8988T (cell line): ENCODE results near the gene SEC22A.

Experiments used
- DNase-seq: peaks from one replicate; pipeline ENCODE4 v3.0.0; 2011

SEC22A gene

DNA sequence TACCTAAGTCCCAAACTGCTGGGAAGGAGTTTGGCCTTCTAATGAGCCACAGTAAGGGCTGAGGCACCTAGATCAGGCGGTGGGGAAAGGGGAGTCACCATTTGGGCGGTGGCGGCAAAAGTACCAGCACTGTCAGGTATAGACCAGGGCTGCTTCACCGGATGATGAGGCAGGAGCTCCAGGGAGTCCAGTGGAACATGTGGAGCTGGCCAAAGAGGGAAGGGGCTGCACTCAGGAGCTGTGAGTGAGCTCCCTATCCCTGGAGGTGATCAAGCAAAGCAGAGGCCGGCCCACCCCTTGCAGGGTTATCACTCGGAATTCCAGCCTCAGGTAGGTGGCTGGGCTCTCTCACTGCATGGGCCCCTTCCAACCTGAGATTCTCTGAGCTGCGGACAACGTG lies 108.4 kb downstream of the SEC22A start:
- no peak for DNase-seq

DNA sequence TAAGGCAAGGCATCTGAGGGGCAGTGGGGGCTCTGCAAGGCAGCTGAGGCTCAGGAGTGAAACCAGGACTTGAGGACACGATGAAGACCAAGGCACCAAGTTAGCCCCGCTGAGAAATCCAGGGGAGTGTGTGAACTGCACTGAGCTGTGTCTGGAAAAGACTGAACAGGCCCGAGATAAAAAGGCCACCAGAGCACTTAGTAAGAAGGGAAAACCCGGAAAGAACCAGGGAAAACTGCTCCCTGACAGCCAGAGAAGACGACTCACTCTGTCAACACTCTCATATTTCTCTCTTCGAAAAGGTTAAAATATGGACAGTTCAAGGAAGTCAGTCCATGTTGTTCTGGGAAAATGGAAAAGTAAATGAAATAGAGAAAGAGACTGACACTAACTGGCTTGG lies 109.0 kb downstream of the SEC22A start:
- DNase-seq = no peak

GRCh38 chr3:123311201-123311600 lies 109.5 kb downstream of the SEC22A start:
- DNase-seq = no peak

- DNase-seq = no peak
Measured at GRCh38 chr3:123312331-123313265, 110.9 kb downstream of the SEC22A start.

DNA sequence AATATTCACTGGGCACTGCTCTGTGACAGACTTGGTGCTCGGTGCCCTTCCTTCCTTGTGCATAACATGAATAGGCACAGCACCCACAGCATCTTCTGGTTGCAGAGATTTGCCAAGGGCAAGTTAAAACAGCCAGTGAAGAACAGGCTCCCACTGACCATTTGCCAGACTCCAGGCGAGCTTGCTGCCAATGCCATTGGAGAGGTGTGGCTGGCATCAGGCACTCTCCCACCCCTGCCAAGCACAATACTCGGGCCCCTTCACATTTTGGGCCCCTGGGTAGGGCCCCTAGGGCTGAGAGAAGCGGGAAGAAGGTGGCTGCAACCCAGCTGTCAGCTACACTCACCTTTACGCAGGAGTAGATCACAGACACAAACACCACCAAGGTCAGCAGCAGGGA lies 112.1 kb downstream of the SEC22A start:
- DNase-seq = no peak

GRCh38 chr3:123314359-123315270 lies 112.9 kb downstream of the SEC22A start:
- DNase-seq = no peak

- no peak for DNase-seq
Measured at GRCh38 chr3:123315271-123315595, 113.5 kb downstream of the SEC22A start.

DNA sequence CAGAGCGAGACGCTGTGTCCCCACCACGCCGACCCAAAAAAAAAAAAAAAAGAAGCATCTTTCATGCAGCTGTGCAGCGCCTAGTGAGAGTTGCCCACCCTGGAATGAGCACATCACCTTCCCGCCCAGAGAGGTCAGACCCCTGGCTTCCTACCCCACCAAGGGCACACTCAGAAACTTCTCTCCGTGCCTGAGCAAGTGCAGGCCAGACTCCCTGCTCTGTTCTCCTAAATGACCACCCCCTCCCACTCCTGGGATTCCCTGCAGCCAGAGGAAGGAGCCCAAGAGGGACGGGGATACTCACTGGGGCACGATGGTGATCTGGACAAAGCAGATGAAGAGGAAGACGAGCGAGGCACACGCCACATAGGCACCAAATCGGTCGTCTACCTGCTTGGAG lies 116.0 kb downstream of the SEC22A start:
- DNase-seq = no peak

- no peak for DNase-seq
Measured at GRCh38 chr3:123318374-123318773, 116.6 kb downstream of the SEC22A start.

- DNase-seq = no peak
Measured at GRCh38 chr3:123319760-123320159, 118.0 kb downstream of the SEC22A start.

DNA sequence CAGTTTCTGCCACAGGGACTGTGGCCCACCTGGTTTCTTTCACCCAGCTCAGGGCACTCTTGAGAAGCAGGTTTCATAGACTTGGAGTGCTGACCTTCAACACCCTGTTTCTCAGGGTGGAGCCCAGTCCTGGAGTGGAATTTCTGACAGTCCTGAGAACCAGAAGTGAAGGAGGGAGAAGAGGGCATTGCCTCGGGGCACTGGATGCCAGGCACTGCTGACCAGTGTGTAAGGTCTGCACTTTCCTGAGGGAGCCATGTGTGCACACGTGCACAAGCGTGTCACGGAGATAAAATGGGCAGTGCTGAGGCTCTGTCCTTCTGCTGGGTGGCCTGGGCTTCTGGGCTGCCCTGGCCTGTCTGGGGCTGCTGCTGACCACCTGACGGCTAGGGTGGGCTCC lies 118.5 kb downstream of the SEC22A start:
- no peak for DNase-seq

- DNase-seq = no peak
Measured at GRCh38 chr3:123321806-123322205, 120.1 kb downstream of the SEC22A start.

GRCh38 chr3:123322866-123323265 lies 121.1 kb downstream of the SEC22A start:
- no peak for DNase-seq
